GM18519 (cell line): Measurements from ENCODE around the gene TMEM151A.
"Not testable (repeated sequence)": the region's sequence is repeated elsewhere in the genome, so short reads cannot be mapped to it uniquely, and the experiment has no call there.

Source experiments
- ATAC-seq: cut with Tn5 transposase; IDR thresholded peaks from one replicate; pipeline ENCODE4 v1.9.1; 2021; ENCODE audit warnings: mild to moderate bottlenecking, moderate library complexity; ENCODE audit not compliant: unreplicated experiment, low FRiP score

The TMEM151A gene

GRCh38 chr11:66291706-66292542 is at the start of gene TMEM151A:
Gene TMEM151A (plus strand): TSS chr11:66291894. CDS start chr11:66292014, 120 bp downstream.
- no peak for ATAC-seq

DNA sequence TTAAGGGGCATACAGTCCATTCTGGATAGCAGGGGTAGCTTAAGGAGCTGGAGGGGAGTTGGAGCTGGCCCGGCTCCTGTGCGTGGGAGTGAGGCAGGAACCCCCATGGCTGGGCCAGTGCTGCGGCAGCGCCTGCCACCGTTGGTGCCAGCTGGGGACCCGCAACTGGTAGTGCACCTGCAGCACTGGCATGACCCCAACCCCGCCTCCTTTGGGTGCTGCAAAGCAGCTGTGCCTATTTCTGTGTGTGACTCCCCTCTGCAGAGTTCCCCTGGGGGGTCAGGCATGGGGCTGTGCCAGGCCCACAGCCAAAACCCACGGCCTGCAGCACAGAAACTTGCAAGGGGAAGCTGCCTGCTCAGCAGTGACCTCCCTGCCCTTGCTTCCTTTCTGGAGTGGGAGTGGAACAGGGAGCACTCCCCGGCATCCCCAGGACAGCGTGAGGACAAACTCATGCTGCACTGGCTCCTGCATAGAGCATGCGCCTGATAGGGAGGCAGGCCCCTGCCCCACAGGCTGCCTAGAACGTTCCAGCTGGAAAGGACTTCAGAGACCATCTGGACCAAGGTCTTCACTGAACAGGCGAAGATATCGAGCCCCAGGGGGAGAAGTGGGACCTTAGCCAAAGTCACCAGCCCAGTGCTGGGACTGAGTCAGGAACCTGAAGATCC is 49.5 kb upstream of the TMEM151A start:
- no peak for ATAC-seq

DNA sequence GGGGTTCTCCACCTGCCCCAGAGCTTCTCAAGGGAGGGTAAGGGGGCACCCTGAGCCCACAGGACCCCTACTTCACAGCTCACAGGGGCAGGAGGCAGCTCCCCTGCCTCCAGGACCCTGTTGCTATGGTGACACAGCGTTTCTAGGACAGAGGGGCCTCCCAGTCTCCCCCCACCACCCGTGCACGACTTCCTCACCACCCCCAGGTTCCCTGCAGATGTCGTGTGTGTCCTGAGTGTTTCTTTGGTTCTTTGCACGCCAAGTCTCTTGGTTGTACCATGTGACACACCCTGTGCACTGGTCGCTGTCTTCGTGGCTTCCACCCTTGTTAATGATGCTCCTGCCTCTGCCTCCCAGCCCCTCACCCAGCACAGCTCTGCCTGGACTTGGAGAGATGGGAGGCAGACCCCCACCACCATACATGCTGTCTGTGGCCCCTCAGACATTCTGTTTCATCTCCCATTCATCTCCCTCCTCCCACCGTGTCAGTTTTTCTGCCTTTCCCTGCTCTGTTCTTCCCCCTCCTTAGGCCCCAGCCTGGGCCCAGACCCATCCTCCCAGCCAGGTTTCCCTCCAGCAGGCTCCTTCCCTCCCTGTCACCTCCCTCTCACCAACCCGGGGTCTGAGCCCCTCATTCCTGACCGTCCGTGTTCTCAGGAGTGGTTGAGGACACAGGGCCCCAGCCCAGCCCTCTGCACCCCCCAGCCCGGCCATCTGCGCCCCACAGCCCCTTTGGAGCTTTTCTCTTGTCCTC is 47.7 kb upstream of the TMEM151A start:
- no peak for ATAC-seq

GRCh38 chr11:66247295-66247694 is 44.4 kb upstream of the TMEM151A start:
- no peak for ATAC-seq

DNA sequence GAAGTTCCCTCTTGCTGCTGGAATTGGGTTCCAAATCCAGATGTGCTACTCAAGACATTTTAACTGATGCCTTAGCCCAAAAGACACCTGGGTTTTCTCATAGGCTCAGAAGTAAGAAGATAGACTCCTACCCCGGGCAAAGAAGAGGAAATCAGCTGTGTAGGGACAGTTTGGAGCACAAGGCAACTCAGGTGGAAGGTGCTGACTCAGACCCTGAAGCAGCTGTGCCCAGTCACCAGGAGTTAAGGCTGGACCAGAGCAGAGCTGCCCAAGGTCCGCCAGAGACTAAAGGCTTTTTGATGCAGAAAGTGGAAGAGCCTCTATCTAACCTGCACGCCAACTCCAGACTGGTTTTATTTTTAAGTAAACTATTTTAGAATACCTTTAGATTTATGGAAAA is 43.9 kb upstream of the TMEM151A start:
- ATAC-seq: no peak

DNA sequence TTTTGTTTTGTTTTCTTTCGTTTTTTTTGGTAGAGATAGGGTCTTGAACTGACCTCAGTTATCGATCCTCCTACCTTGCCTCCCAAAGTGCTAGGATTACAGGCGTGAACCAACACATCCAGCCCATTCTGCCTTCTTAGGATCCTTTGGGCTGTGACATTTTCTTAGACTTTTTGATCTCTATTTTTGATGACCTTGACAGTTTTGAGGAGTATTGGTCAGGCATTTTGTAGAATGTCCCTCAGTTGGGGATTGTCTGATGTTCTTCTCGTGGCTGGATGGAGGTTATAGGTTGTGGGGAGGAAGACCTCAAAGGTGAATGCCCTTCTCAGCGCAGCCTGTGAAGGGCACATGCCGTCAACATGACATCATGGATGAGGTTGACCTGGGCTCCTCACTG is 42.8 kb upstream of the TMEM151A start:
- ATAC-seq: no peak

DNA sequence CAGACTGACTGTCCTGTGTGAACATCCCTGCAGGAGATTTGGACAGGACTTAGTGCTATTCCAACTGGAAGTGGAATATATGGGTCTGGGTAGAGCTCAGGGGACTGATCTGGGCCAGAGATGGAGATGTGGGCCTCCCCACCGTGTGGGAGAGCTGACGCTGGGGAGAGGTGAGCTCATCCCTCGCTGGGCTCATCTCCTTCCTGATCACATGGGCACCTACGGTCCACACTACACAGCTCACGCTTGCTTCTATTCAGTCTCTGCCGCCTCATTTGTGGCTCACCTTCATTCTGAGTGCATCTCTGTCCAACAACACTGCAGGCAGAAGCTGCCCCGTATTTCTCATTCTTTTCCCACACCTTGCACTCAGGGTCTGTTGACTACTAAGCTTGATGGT is 39.9 kb upstream of the TMEM151A start:
- no peak for ATAC-seq

GRCh38 chr11:66253081-66253480 is 38.6 kb upstream of the TMEM151A start:
- ATAC-seq: not testable (repeated sequence)

GRCh38 chr11:66258473-66258893 is 33.2 kb upstream of the TMEM151A start:
- ATAC-seq: peak; percentile 4

DNA sequence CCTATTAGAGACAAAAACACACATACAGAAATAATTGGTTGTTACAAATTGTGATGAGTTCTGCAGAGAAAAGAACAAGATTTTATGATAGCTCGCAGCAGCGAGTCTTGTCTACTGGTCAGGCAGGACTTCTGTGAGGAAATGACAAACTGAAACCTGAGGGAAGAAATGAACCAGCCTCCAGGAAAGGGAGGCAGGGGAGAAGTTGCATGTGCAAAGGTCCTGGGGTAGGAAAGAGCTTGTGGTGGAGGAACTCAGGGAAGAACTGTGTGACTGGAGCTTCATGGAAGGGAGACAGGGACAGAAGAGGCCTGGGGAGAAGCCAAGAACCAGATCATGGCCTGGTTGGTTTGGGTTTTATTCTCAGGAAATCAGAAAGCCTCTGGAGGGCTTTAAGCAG is 32.5 kb upstream of the TMEM151A start:
- no peak for ATAC-seq

GRCh38 chr11:66259956-66260355 is 31.7 kb upstream of the TMEM151A start:
- ATAC-seq: no peak

GRCh38 chr11:66261578-66261977 is 30.1 kb upstream of the TMEM151A start:
- no peak for ATAC-seq

GRCh38 chr11:66262191-66262590 is 29.5 kb upstream of the TMEM151A start:
- no peak for ATAC-seq

DNA sequence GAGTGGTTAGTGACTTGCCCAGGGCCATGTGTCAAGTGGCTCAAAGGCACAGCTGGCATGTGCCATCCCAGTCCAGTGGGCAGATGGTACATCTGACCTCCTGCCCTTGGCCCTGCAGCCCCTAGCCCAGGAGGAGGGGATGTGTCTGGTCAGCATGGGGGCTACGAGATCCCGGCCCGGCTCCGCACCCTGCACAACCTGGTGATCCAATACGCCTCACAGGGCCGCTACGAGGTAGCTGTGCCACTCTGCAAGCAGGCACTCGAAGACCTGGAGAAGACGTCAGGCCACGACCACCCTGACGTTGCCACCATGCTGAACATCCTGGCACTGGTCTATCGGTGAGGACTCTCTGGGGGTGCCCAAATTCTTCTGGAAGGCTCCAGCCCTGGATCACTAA is 29.0 kb upstream of the TMEM151A start:
- no peak for ATAC-seq

DNA sequence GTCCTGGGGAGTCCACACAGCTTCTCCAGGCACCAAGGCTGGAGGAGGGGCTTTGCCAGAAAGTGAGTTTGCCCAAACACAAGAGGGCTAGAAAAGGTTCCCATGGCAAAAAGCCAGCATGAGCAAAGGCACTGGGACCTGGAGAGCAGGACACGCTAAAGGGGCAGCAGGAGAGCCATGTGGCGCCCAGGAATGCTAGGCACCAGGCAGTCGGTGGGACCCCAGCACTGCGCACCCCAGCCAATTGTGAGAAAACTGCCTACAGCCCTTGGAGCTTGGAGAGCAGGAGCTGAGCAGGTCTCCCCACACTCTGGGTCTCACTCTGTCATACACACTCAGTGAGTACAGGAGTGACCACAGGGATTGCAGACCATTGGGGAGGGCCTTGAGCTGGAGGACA is 28.5 kb upstream of the TMEM151A start:
- ATAC-seq: no peak

- no peak for ATAC-seq
Measured at GRCh38 chr11:66263785-66264184, 27.9 kb upstream of the TMEM151A start.

GRCh38 chr11:66264383-66264782 is 27.3 kb upstream of the TMEM151A start:
- ATAC-seq: no peak

- no peak for ATAC-seq
Measured at GRCh38 chr11:66264914-66265313, 26.8 kb upstream of the TMEM151A start.

- ATAC-seq: no peak
Measured at GRCh38 chr11:66265531-66266377, 25.9 kb upstream of the TMEM151A start.

GRCh38 chr11:66266378-66267038 is 25.2 kb upstream of the TMEM151A start:
- no peak for ATAC-seq
